Activated CD4-positive, alpha-beta T cell treated with anti-CD3 and anti-CD28 coated beads, Interleukin-2, amount 10 ng/mL, durations not matched to agents 7 days and 5 days (primary cell): ENCODE measurements around the gene CACNA1C. TPM values are rescaled to one million over a fixed set of nuclear protein-coding genes. Genes with fewer than 3 reads are reported as not detected.

Experiments used
- CTCF ChIA-PET: fragments of 350-600 bp; sonication (Branson Sonifier 250); formaldehyde crosslinking; loops from one replicate; lab custom pipeline; 2021; ENCODE audit warnings: antibody characterized with exemption; lab: Charles Lee
- POLR2A ChIA-PET: fragments of 350-600 bp; sonication (Branson Sonifier 250); formaldehyde crosslinking; loops from one replicate; lab custom pipeline; 2021; ENCODE audit warnings: antibody characterized with exemption; lab: Charles Lee
- DNase-seq: peaks from one replicate; pipeline ENCODE4 v3.0.0-alpha.2; 2020
- H3K27ac Mint-ChIP-seq: one replicate; pipeline ENCODE4 v1.8.0; 2021; ENCODE audit warnings: mild to moderate bottlenecking, moderate library complexity, mixed read lengths
- H3K27me3 Mint-ChIP-seq: one replicate; pipeline ENCODE4 v1.8.0; 2021; ENCODE audit warnings: mixed read lengths
- H3K36me3 Mint-ChIP-seq: one replicate; pipeline ENCODE4 v1.8.0; 2021; ENCODE audit warnings: low read depth, mixed read lengths
- H3K4me1 Mint-ChIP-seq: one replicate; pipeline ENCODE4 v1.8.0; 2021; ENCODE audit warnings: mixed read lengths
- H3K4me3 Mint-ChIP-seq: one replicate; pipeline ENCODE4 v1.8.0; 2021; ENCODE audit warnings: mild to moderate bottlenecking, moderate library complexity, mixed read lengths
- H3K9me3 Mint-ChIP-seq: one replicate; pipeline ENCODE4 v1.8.0; 2021; ENCODE audit warnings: mixed read lengths
- total RNA-seq, 2 experiments: library from RNA; stranded (reverse); gene quantifications; one replicate each; pipeline ENCODE4 v1.2.3, GENCODE V29; 2021

CACNA1C gene
- total RNA-seq, 2 experiments from 2014 or later = 0.12 to 0.15 TPM

DNA sequence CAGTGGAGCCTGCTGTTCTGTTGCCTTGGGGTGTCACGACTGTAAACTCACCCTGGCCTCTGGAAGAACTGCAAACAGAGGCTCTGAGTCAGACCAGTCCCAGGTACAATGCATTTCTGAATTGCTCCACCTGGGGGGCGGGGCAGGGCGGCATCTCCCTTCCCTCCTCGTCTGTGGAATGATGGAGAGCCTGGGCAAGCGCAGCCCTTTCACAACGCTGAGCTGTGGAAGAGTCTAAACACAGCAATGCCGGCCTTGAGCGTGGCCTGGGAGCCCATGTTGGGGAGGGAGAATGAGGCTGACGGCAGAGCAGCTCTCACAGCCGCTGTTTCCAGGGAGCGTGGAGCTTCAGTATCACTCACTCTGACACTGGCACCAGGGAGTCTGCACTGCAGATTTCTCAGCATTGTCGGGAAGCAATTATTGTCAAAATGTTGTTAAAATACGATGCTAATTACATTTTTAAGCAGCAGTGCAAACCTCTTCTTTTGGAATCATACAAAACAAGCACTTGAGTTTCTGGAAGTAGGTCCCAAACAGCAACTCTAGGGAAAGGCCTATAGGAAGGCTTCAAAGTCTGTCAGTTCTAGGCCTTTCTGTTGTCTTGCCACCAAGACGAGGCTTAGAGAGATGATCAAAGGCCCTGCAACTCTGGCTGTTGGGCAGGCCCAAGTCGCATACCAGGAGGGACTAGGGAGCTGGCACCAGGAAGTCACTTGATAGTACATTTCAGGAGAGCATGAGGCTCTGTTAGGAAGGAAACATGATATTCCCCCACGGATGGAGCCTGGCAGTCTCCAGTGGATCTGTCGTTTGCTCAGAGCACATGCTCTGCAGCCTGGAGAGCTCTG, 498.0 kb downstream of the CACNA1C start:
- ChIA-PET CTCF (no interaction called here), POLR2A (no interaction called here)
- no peak overlapping the region for H3K27ac Mint-ChIP-seq
- H3K4me3 Mint-ChIP-seq = no peak overlapping the region
- no peaks in the 10 kb centered on the region for H3K4me1 Mint-ChIP-seq
- H3K9me3 Mint-ChIP-seq = no peaks in the 10 kb centered on the region
- no peaks in the 10 kb centered on the region for H3K36me3 Mint-ChIP-seq
- DNase-seq = no peak
- peaks cover under 1% of the 10 kb centered on the region for H3K27me3 Mint-ChIP-seq

- H3K9me3 Mint-ChIP-seq = no peaks in the 10 kb centered on the region
- no peak overlapping the region for H3K4me3 Mint-ChIP-seq
- CTCF ChIA-PET = no interaction called here
- no peaks in the 10 kb centered on the region for H3K36me3 Mint-ChIP-seq
- no peak overlapping the region for H3K27ac Mint-ChIP-seq
- no peak for DNase-seq
- peaks cover 2% of the 10 kb centered on the region for H3K27me3 Mint-ChIP-seq
- no peaks in the 10 kb centered on the region for H3K4me1 Mint-ChIP-seq
- POLR2A ChIA-PET = no interaction called here
Observed at GRCh38 chr12:2551412-2551900, 498.7 kb downstream of the CACNA1C start.

DNA sequence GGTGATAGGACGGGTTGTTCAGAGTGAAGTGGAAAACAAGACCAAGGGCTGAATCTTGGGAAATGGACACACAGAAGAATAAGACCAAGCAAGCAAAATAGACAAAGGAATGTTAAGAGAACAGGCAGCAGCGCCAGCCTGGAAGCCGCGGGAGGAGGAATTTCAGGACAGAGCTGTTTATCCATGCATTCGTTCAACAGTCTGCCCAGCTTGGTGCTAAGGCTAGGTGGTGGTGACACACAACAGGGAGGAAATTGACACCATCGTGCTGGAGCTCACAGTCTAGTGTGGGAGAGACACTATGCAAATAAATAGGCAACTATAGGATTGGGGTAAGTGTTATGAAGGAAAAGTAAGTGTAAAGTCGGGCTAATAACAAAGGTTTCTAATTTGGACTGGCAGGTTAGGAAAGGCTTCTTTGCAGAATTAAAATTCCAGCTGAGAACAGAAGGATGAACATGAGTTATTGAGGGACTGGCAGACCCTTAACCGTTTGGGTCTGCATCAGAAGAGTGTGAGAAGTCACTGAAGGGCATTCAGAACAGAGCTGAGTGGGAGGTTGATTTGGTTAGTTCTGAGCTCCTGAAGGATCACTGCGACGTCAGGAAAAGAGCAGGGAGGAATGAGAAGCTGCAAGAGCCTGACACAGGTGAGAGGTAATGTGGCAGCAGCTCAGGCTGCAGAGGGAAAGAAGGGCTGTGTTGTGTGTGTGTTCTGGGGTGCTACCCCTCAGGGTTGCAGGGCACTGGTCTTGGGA, 499.4 kb downstream of the CACNA1C start:
- POLR2A ChIA-PET = no interaction called here
- Mint-ChIP-seq H3K27ac (no peak overlapping the region), H3K4me1 (no peaks in the 10 kb centered on the region)

GRCh38 chr12:2553388-2554126, 500.8 kb downstream of the CACNA1C start:
- ChIA-PET CTCF (interaction anchor here (1.1 kb wide), 1 partner anchor 11 kb away, joined by 4 read pairs; no protein-coding TSS in a partner anchor), POLR2A (no interaction called here)

More for the DNA sequence above, 499.4 kb downstream of the CACNA1C start:
- Mint-ChIP-seq H3K27me3 (peaks cover 2% of the 10 kb centered on the region), H3K4me3 (no peak overlapping the region), H3K9me3 (no peaks in the 10 kb centered on the region), H3K36me3 (no peaks in the 10 kb centered on the region)
- DNase-seq = no peak
- CTCF ChIA-PET = interaction anchor here (1.0 kb wide), 1 partner anchor 12 kb away, joined by 3 read pairs; no protein-coding TSS in a partner anchor

DNA sequence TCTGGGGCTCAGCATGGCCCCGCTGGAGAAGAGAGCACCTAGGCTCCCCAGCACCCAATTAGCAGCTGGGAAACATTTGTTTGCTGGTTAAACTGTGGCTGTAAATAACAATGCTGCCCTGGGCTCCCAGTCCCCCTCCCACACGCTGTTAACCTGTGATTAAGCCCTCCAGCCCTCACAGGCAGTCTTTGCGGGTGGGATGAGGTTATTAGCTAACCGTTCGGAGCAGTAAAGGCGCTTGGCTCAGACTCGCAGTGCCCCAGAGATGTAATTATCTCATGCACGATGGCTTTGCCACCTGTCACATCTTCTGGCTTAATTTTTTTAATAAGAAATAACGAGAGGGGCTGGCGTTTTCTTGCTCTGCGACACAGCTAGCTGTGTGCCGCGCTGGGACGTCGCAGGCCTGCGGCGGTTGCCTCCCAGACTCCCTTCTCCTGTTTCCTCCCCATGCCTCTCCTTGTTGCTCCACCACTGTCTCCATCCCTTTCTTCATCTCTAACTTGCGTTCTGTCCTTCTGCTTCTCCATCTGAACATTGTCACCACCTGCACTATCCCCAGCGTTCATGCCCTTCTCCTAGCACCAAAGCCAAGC, 502.8 kb downstream of the CACNA1C start:
- peaks cover 2% of the 10 kb centered on the region for H3K27me3 Mint-ChIP-seq
- no peak overlapping the region for H3K4me3 Mint-ChIP-seq
- CTCF ChIA-PET = interaction anchor here (0.6 kb wide), 1 partner anchor 573 kb away, joined by 3 read pairs; no protein-coding TSS in a partner anchor
- no peak for DNase-seq
- H3K36me3 Mint-ChIP-seq = no peaks in the 10 kb centered on the region
- POLR2A ChIA-PET = no interaction called here
- no peaks in the 10 kb centered on the region for H3K9me3 Mint-ChIP-seq
- no peak overlapping the region for H3K27ac Mint-ChIP-seq
- H3K4me1 Mint-ChIP-seq = no peaks in the 10 kb centered on the region

More at GRCh38 chr12:2553388-2554126, 500.8 kb downstream of the CACNA1C start:
- H3K4me3 Mint-ChIP-seq = no peak overlapping the region
- DNase-seq = no peak
- H3K27ac Mint-ChIP-seq = no peak overlapping the region
- no peaks in the 10 kb centered on the region for H3K9me3 Mint-ChIP-seq
- H3K36me3 Mint-ChIP-seq = no peaks in the 10 kb centered on the region
- H3K4me1 Mint-ChIP-seq = no peaks in the 10 kb centered on the region
- peaks cover 2% of the 10 kb centered on the region for H3K27me3 Mint-ChIP-seq

DNA sequence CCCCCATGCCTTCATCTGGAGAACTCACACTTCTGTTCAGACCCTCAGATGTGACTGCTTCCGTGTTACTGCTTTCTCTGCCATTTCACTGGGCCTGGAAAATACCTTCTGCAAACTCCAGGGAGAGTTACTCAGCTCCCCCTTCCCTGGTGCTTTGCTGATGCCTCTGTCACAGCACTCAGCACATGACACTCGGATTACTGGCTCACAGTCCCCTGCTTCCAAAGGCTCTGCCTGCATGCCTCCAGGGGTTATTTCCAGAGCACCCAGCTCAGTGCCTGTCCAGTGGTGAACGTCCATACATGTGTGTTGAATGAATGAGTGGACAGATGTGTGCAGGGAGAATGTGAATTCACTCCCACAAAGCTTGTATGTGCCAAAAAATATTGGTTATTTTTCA, 504.8 kb downstream of the CACNA1C start:
- CTCF ChIA-PET = interaction anchor here (0.7 to 1.0 kb wide), 2 partner anchors 15 to 256 kb away, joined by 3 to 4 read pairs; no protein-coding TSS in a partner anchor
- peaks cover 2% of the 10 kb centered on the region for H3K27me3 Mint-ChIP-seq

DNA sequence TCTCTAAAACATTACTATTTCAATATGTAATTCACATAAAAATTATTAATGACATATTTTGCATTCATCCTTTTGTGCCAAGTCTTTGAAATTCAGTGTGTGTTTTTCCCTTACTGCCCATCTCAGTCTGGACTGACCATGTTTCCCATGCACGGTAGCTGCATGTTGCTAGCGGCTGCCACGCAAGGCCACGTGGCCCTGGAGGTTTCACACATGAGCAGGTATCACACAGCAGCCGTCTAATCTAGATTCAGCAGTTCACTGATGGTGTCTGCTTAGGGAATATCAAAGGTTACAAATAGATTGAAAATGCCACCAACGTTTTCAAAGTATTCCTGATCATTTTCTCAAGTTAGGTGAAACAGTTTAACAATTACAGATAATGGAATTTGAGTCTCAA, 507.1 kb downstream of the CACNA1C start:
- Mint-ChIP-seq H3K36me3 (no peaks in the 10 kb centered on the region), H3K9me3 (no peaks in the 10 kb centered on the region), H3K27ac (no peak overlapping the region), H3K4me1 (no peaks in the 10 kb centered on the region), H3K4me3 (no peak overlapping the region), H3K27me3 (peaks cover 2% of the 10 kb centered on the region)
- CTCF ChIA-PET = no interaction called here
- DNase-seq = no peak
- POLR2A ChIA-PET = no interaction called here

More for the DNA sequence above, 504.8 kb downstream of the CACNA1C start:
- no peaks in the 10 kb centered on the region for H3K9me3 Mint-ChIP-seq
- H3K27ac Mint-ChIP-seq = no peak overlapping the region
- POLR2A ChIA-PET = no interaction called here
- no peak for DNase-seq
- H3K36me3 Mint-ChIP-seq = no peaks in the 10 kb centered on the region
- no peak overlapping the region for H3K4me3 Mint-ChIP-seq
- no peaks in the 10 kb centered on the region for H3K4me1 Mint-ChIP-seq

DNA sequence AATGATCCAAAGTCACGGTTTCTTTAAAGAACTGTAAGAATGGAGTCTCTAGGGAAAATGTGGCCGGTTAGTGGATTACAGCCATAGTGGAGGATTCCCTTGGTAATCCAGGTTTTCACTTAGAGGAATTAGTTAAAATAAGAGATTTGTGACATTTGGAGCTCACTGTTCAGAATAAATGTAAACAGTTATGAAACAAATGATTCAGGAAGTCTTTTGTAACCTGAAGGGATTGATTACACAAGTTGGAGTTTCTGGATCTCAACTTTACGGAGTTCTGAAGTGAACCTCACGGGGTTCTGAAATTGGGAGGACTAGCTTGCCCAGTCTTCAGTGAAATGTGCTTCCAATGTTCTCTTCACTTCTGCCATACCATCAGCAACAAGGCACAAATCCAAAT, 507.6 kb downstream of the CACNA1C start:
- DNase-seq = no peak
- CTCF ChIA-PET = interaction anchor here (1.5 kb wide), 1 partner anchor 15 kb away, joined by 5 read pairs; no protein-coding TSS in a partner anchor
- no peaks in the 10 kb centered on the region for H3K36me3 Mint-ChIP-seq
- H3K4me3 Mint-ChIP-seq = no peak overlapping the region
- no peaks in the 10 kb centered on the region for H3K9me3 Mint-ChIP-seq
- peaks cover 2% of the 10 kb centered on the region for H3K27me3 Mint-ChIP-seq
- no peak overlapping the region for H3K27ac Mint-ChIP-seq
- POLR2A ChIA-PET = no interaction called here
- no peaks in the 10 kb centered on the region for H3K4me1 Mint-ChIP-seq

DNA sequence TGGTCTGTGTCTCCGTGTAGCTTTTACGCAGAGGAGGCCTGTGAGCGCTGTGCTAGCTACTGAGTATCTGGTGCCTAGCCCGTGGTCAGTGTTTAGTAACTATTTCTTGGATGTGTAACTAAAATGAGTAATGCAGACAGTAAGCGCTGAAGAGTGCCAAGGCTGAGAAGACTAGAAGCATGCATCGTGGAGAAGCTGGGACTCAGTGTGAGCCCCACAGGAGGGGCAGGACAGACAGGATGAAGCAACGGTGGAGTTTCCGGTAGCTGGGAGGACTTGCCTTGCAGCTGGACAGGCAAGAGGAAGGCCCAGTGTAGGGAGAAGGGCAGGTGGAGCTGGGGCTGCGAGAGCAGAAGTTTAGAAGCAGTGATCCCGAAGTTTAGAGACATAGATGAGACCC, 508.6 kb downstream of the CACNA1C start:
- no peaks in the 10 kb centered on the region for H3K9me3 Mint-ChIP-seq
- no peaks in the 10 kb centered on the region for H3K36me3 Mint-ChIP-seq
- no peak for DNase-seq
- no peaks in the 10 kb centered on the region for H3K4me1 Mint-ChIP-seq
- H3K27me3 Mint-ChIP-seq = no peaks in the 10 kb centered on the region
- no peak overlapping the region for H3K4me3 Mint-ChIP-seq
- H3K27ac Mint-ChIP-seq = no peak overlapping the region
- ChIA-PET CTCF (interaction anchor here (1.5 kb wide), 1 partner anchor 16 kb away, joined by 5 read pairs; no protein-coding TSS in a partner anchor), POLR2A (no interaction called here)

DNA sequence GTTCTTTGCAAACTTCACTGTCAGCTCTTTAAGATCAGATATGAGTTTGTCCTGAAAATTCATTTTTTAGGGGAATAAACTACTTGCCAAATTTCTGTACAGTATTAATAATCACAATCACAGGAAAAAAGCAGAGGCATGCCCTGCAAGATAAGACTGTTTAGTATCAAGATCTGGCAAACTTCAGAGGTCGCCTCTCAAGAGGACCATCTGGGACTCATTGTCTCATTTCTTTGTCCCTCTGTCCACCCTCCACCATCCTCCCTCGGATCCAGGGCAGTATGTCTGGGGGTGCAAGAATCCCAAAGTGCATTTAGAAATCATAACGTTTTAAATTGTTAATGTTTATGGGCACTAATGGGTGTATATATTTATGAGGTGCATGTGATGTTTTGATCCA, 509.6 kb downstream of the CACNA1C start:
- POLR2A ChIA-PET = no interaction called here
- Mint-ChIP-seq H3K4me1 (no peaks in the 10 kb centered on the region), H3K9me3 (no peaks in the 10 kb centered on the region), H3K27me3 (no peaks in the 10 kb centered on the region), H3K27ac (no peak overlapping the region), H3K4me3 (no peak overlapping the region), H3K36me3 (no peaks in the 10 kb centered on the region)
- CTCF ChIA-PET = no interaction called here
- DNase-seq = no peak

- DNase-seq = no peak
- H3K27ac Mint-ChIP-seq = no peak overlapping the region
- no peaks in the 10 kb centered on the region for H3K36me3 Mint-ChIP-seq
- H3K27me3 Mint-ChIP-seq = peaks cover 2% of the 10 kb centered on the region
- ChIA-PET POLR2A (no interaction called here), CTCF (no interaction called here)
- H3K9me3 Mint-ChIP-seq = no peaks in the 10 kb centered on the region
- no peaks in the 10 kb centered on the region for H3K4me1 Mint-ChIP-seq
- H3K4me3 Mint-ChIP-seq = no peak overlapping the region
Observed at GRCh38 chr12:2563709-2564108, 510.9 kb downstream of the CACNA1C start.

GRCh38 chr12:2566161-2566560, 513.4 kb downstream of the CACNA1C start:
- CTCF ChIA-PET = interaction anchor here (0.6 kb wide), 1 partner anchor 314 kb away, joined by 5 read pairs; no protein-coding TSS in a partner anchor

More at GRCh38 chr12:2566161-2566560, 513.4 kb downstream of the CACNA1C start:
- DNase-seq = no peak
- Mint-ChIP-seq H3K36me3 (no peaks in the 10 kb centered on the region), H3K27ac (no peak overlapping the region), H3K9me3 (no peaks in the 10 kb centered on the region), H3K27me3 (peaks cover 4% of the 10 kb centered on the region), H3K4me3 (no peak overlapping the region), H3K4me1 (no peaks in the 10 kb centered on the region)
- POLR2A ChIA-PET = no interaction called here
